Mesothelial cell of epicardium (in vitro differentiated cells): Measurements from ENCODE around the gene ZACN. TPM values are rescaled to one million over a fixed set of nuclear protein-coding genes. Genes with fewer than 3 reads are reported as not detected.
"Not testable (repeated sequence)": the region's sequence is repeated elsewhere in the genome, so short reads cannot be mapped to it uniquely, and the experiment has no call there.

ENCODE experiments used
- DNase-seq, 2 experiments: peaks; one replicate each; pipeline ENCODE4 v3.0.0; 2021; ENCODE audit warnings: low spot score in 2 of 2; ENCODE audit not compliant: unreplicated experiment in 2 of 2
- H3K27ac Mint-ChIP-seq: 2 replicates; pipeline ENCODE4 v1.8.0; 2021; ENCODE audit warnings: mixed read lengths
- H3K27me3 Mint-ChIP-seq: 2 replicates; pipeline ENCODE4 v1.8.0; 2021; ENCODE audit warnings: low read depth, mixed read lengths
- H3K36me3 Mint-ChIP-seq: 2 replicates; pipeline ENCODE4 v1.8.0; 2021; ENCODE audit warnings: mixed read lengths
- H3K4me1 Mint-ChIP-seq: 2 replicates; pipeline ENCODE4 v1.8.0; 2021; ENCODE audit warnings: mixed read lengths
- H3K4me3 Mint-ChIP-seq: 2 replicates; pipeline ENCODE4 v1.8.0; 2021; ENCODE audit warnings: mild to moderate bottlenecking, moderate library complexity, mixed read lengths
- H3K9me3 Mint-ChIP-seq: 2 replicates; pipeline ENCODE4 v1.8.0; 2021; ENCODE audit warnings: mixed read lengths
- total RNA-seq: library from RNA; stranded (reverse); gene quantifications from 3 replicates; pipeline ENCODE4 v1.2.1, GENCODE V29; 2021
- TF ChIP-seq, protein P1 (sequence below): fragments of 200-600 bp; sonication (generic); IDR thresholded peaks from one replicate; pipeline ENCODE4 v1.5.0; 2021; ENCODE audit warnings: antibody characterized with exemption; ENCODE audit not compliant: unreplicated experiment

Gene ZACN
- total RNA-seq, 1 donor from 2014 or later, result 0.18 TPM

DNA sequence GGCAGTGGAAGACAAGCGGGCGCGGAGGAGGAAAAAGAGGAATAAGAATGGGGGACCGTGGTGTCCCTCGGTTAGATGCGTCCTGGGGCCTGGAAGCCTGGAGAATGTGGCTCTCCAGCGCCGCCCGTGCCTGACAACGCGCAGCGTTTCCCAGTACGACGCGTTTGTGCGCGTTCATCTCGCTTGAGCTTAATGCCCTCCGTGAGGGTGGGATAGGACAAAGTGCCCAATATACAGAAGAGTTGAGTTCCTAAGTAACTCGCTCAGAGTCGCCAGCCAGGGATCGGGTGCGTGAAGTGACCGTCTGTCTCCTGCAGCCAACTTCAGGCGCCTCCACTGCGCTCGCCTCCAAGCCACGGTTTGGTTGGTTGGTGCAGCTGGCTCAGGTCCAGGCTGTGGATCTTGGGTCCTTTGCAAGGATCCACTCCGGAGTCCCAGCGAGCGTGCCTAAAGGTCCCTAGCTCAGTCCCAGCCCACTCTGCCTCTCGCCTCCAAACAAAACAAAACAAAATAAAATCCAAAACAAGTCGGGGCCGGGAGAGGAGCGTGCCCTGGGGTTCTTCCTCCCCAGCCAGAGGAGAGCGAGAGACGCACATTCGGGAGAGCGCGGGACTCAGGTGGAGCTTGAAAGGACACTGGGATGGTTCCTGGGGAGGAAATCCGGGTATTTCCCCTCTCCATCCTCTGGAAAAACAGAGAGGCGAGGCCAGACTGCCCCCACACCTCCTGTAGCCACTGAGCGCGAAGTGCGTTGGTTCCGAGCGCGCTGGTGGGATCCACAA, 3.4 kb upstream of the ZACN start:
- H3K9me3 Mint-ChIP-seq, result no peaks in the 10 kb centered on the region
- peak overlapping the region; percentile 54 for H3K4me3 Mint-ChIP-seq
- DNase-seq, result no peak
- no peak overlapping the region for H3K27ac Mint-ChIP-seq
- H3K36me3 Mint-ChIP-seq, result no peaks in the 10 kb centered on the region
- TF ChIP-seq, protein P1, sequence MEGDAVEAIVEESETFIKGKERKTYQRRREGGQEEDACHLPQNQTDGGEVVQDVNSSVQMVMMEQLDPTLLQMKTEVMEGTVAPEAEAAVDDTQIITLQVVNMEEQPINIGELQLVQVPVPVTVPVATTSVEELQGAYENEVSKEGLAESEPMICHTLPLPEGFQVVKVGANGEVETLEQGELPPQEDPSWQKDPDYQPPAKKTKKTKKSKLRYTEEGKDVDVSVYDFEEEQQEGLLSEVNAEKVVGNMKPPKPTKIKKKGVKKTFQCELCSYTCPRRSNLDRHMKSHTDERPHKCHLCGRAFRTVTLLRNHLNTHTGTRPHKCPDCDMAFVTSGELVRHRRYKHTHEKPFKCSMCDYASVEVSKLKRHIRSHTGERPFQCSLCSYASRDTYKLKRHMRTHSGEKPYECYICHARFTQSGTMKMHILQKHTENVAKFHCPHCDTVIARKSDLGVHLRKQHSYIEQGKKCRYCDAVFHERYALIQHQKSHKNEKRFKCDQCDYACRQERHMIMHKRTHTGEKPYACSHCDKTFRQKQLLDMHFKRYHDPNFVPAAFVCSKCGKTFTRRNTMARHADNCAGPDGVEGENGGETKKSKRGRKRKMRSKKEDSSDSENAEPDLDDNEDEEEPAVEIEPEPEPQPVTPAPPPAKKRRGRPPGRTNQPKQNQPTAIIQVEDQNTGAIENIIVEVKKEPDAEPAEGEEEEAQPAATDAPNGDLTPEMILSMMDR, result no peak
- H3K27me3 Mint-ChIP-seq, result peaks cover 68% of the 10 kb centered on the region
- peaks cover 48% of the 10 kb centered on the region for H3K4me1 Mint-ChIP-seq

DNA sequence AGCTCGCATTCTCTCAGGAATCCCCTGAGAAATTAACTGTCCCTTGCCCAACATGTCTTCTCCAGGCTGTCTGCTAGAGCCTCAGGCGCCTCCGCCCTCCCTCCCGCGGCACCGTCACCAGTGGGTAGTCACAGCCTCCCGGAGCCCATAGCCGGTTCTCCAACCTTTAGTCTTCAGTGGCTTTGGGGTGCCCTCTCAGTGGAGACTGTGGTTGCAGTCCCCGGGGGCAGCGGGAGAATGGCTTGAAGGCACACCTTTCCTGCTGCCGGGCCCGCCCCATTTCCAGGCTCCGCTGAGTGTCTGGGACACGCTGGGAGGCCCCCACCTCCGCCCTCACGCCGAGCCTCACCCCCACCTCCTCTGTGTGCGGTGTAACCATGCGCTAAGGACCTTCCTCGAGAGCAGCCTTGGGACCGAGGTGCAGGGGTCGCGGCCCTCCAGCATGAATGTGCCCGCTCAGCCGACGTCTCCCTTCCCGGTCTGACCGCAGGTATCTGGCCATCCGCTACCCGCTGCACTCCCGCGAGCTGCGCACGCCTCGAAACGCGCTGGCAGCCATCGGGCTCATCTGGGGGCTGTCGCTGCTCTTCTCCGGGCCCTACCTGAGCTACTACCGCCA, 2.7 kb upstream of the ZACN start:
- peaks cover 48% of the 10 kb centered on the region for H3K4me1 Mint-ChIP-seq
- no peaks in the 10 kb centered on the region for H3K36me3 Mint-ChIP-seq
- peak overlapping the region; percentile 20 for H3K4me3 Mint-ChIP-seq
- no peak for DNase-seq
- TF ChIP-seq, protein P1, result no peak
- H3K27me3 Mint-ChIP-seq, result peaks cover 68% of the 10 kb centered on the region
- H3K27ac Mint-ChIP-seq, result no peak overlapping the region
- H3K9me3 Mint-ChIP-seq, result no peaks in the 10 kb centered on the region

DNA sequence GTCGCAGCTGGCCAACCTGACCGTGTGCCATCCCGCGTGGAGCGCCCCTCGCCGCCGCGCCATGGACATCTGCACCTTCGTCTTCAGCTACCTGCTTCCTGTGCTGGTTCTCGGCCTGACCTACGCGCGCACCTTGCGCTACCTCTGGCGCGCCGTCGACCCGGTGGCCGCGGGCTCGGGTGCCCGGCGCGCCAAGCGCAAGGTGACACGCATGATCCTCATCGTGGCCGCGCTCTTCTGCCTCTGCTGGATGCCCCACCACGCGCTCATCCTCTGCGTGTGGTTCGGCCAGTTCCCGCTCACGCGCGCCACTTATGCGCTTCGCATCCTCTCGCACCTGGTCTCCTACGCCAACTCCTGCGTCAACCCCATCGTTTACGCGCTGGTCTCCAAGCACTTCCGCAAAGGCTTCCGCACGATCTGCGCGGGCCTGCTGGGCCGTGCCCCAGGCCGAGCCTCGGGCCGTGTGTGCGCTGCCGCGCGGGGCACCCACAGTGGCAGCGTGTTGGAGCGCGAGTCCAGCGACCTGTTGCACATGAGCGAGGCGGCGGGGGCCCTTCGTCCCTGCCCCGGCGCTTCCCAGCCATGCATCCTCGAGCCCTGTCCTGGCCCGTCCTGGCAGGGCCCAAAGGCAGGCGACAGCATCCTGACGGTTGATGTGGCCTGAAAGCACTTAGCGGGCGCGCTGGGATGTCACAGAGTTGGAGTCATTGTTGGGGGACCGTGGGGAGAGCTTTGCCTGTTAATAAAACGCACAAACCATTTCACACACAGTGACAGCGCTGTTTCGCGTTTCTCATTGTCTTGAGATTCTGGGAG, 2.0 kb upstream of the ZACN start:
- TF ChIP-seq, protein P1, result no peak
- Mint-ChIP-seq H3K36me3 (no peaks in the 10 kb centered on the region), H3K9me3 (no peaks in the 10 kb centered on the region), H3K4me3 (peak overlapping the region; percentile 20), H3K4me1 (peaks cover 45% of the 10 kb centered on the region), H3K27ac (no peak overlapping the region), H3K27me3 (peaks cover 68% of the 10 kb centered on the region)
- no peak for DNase-seq

DNA sequence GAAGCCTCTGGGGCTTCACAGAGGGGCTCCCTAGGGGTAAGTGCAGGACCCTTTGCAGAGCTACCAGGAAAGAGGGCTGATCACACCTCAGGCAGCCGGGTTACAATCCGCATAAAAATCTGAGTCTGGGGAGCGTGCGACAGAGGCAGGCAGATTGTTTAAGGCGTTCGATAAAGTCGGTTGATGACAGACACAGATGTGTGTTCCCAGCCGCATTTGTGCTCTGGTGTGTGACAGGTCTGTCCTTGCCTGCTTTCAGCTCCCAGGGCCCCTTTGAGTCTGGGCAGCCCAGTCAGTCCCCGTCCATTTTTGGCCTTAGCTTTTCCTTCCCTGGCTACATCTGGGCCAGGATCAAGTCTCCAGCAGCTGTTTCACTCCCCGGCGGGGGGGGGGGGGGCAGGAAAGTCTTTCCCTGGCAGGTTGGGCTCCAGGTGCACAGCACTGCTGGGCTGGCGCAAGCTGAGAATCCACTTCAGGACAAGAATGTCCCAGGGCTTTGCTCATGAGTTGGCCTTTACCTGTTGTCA, 1.3 kb upstream of the ZACN start:
- Mint-ChIP-seq H3K27me3 (peaks cover 68% of the 10 kb centered on the region), H3K36me3 (no peaks in the 10 kb centered on the region), H3K27ac (no peak overlapping the region), H3K9me3 (no peaks in the 10 kb centered on the region), H3K4me3 (no peak overlapping the region), H3K4me1 (peaks cover 49% of the 10 kb centered on the region)
- TF ChIP-seq, protein P1, result no peak
- DNase-seq, result no peak

DNA sequence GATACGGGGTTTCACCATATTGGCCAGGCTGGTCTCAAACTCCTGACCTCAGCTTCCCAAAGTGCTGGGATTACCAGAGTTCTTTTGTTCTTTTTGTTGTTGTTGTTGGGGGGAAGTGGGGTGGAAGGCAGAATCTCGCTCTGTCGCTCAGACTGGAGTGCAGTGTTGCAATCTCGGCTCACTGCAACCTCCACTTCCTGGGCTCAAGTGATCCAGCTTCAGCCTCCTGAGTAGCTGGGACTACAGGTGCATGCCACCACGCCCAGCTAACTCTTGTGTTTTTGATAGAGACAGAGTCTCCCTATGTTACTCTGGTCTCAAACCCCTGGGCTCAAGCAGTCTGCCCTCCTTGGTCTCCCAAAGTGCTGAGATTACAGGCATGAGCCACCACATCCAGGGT, 612 bp upstream of the ZACN start:
- Mint-ChIP-seq H3K27me3 (peaks cover 67% of the 10 kb centered on the region), H3K4me1 (peaks cover 55% of the 10 kb centered on the region)
- H3K36me3 Mint-ChIP-seq, H3K9me3 Mint-ChIP-seq, DNase-seq, H3K27ac Mint-ChIP-seq, H3K4me3 Mint-ChIP-seq: not testable (repeated sequence)
